H1 (cell line): Measurements from ENCODE around the gene RELA. TPM values are rescaled to one million over a fixed set of nuclear protein-coding genes. Genes with fewer than 3 reads are reported as not detected.

Experiments
- CTCF ChIA-PET: fragments of 300-600 bp; sonication (Branson Sonifier 250); formaldehyde crosslinking; loops from one replicate; lab custom pipeline; 2021; ENCODE audit not compliant: partially characterized antibody; lab: Charles Lee
- POLR2A ChIA-PET: fragments of 300-600 bp; sonication (Branson Sonifier 250); formaldehyde crosslinking; loops from one replicate; lab custom pipeline; 2021; ENCODE audit warnings: inconsistent platforms; ENCODE audit not compliant: partially characterized antibody; lab: Charles Lee
- DNase-seq, 2 experiments: peaks; one replicate each; pipeline versions ENCODE4 v3.0.0 to v3.0.0-alpha.2; 2010 to 2022; ENCODE audit warnings: low spot score in 2 of 2, low read depth in 1 of 2, mixed read lengths in 1 of 2
- FAIRE-seq: peaks from 2 replicates; lab custom pipeline; 2011; peaks lifted over from hg19 to GRCh38; lab: Jason Lieb, UNC
- H2AFZ ChIP-seq: 2 replicates; pipeline ENCODE4 v1.8.1; 2012; ENCODE audit warnings: low read length, inconsistent platforms
- H2AK5ac ChIP-seq: 2 replicates; pipeline ENCODE4 v1.6.1; 2013; ENCODE audit warnings: low read depth, low read length
- H2BK120ac ChIP-seq: replicated peaks from 2 replicates; pipeline ENCODE3; 2013; ENCODE audit warnings: low read depth, low read length, inconsistent platforms
- H2BK12ac ChIP-seq: 2 replicates; pipeline ENCODE4 v1.6.1; 2013; ENCODE audit warnings: low read depth, low read length
- H2BK15ac ChIP-seq: 2 replicates; pipeline ENCODE4 v1.6.1; 2013; ENCODE audit warnings: low read length
- H2BK20ac ChIP-seq: 2 replicates; pipeline ENCODE4 v1.6.1; 2013; ENCODE audit warnings: low read length
- H2BK5ac ChIP-seq: 2 replicates; pipeline ENCODE4 v1.6.1; 2013; ENCODE audit warnings: low read depth, low read length
- H3K14ac ChIP-seq: 2 replicates; pipeline ENCODE4 v1.6.1; 2013; ENCODE audit warnings: inconsistent platforms; ENCODE audit not compliant: insufficient read length
- H3K18ac ChIP-seq: 2 replicates; pipeline ENCODE4 v1.6.1; 2013; ENCODE audit warnings: low read length; ENCODE audit errors: extremely low read depth
- H3K23ac ChIP-seq: 2 replicates; pipeline ENCODE4 v1.6.1; 2013; ENCODE audit warnings: inconsistent platforms; ENCODE audit not compliant: insufficient read length
- H3K23me2 ChIP-seq: 2 replicates; pipeline ENCODE4 v1.6.1; 2013; ENCODE audit warnings: low read depth, low read length
- H3K27ac ChIP-seq: 2 replicates; pipeline ENCODE4 v1.6.1; 2011; ENCODE audit warnings: low read depth, low read length, inconsistent platforms
- H3K27me3 ChIP-seq, 4 experiments: replicated peaks in 1 of 4; 1 replicate in 1 of 4; 2 replicates in 3 of 4; pipeline versions ENCODE4 v1.6.1 to v1.8.1; 2011 to 2013; ENCODE audit warnings: low read length in 3 of 4, mild to moderate bottlenecking in 3 of 4, inconsistent platforms in 2 of 4, mixed read lengths in 2 of 4, moderate library complexity in 1 of 4; ENCODE audit not compliant: control insufficient read depth in 3 of 4, insufficient read depth in 3 of 4; ENCODE audit errors: extremely low read depth in 1 of 4
- H3K36me3 ChIP-seq, 4 experiments: 2 replicates each; pipeline versions ENCODE4 v1.6.1 to v1.8.1; 2011 to 2013; ENCODE audit warnings: mild to moderate bottlenecking in 4 of 4, low read length in 3 of 4, moderate library complexity in 2 of 4, control low read depth in 1 of 4, inconsistent platforms in 1 of 4; ENCODE audit not compliant: insufficient read depth in 4 of 4, control insufficient read depth in 2 of 4
- H3K4ac ChIP-seq: replicated peaks from 2 replicates; pipeline ENCODE3; 2013; ENCODE audit warnings: low read length, low read depth, mixed read lengths, inconsistent platforms; ENCODE audit not compliant: insufficient read length
- H3K4me1 ChIP-seq, 4 experiments: replicated peaks in 1 of 4; 1 replicate in 1 of 4; 2 replicates in 3 of 4; pipeline versions ENCODE4 v1.6.1 to v1.8.1; 2011 to 2013; ENCODE audit warnings: low read length in 3 of 4, inconsistent platforms in 2 of 4, mixed read lengths in 1 of 4; ENCODE audit not compliant: insufficient read depth in 4 of 4, control insufficient read depth in 3 of 4
- H3K4me2 ChIP-seq, 2 experiments: 2 replicates each; pipeline versions ENCODE4 v1.6.1 to v1.8.1; 2011 to 2013; ENCODE audit warnings: low read depth in 2 of 2, low read length in 2 of 2, control low read depth in 1 of 2, inconsistent platforms in 1 of 2, mild to moderate bottlenecking in 1 of 2; ENCODE audit not compliant: insufficient read depth in 1 of 2
- H3K4me3 ChIP-seq, 4 experiments: fragments of 200-600, 300-600 bp in 1 of 4; sonication (generic), shearing (Covaris generic), sonication (Bioruptor Twin) in 1 of 4; 2 replicates each; pipeline versions ENCODE4 v1.5.1 to v1.8.1; 2011 to 2016; ENCODE audit warnings: low read length in 4 of 4, low read depth in 3 of 4, control low read depth in 2 of 4, inconsistent platforms in 2 of 4, mild to moderate bottlenecking in 2 of 4, mixed read lengths in 1 of 4, moderate library complexity in 1 of 4; ENCODE audit not compliant: insufficient read depth in 2 of 4; ENCODE audit errors: extremely low read depth in 1 of 4
- H3K56ac ChIP-seq: replicated peaks from 2 replicates; pipeline ENCODE3; 2013; ENCODE audit warnings: low read depth, mild to moderate bottlenecking, mixed read lengths, low read length, inconsistent platforms; ENCODE audit not compliant: insufficient read length
- H3K79me1 ChIP-seq: 2 replicates; pipeline ENCODE4 v1.6.1; 2013; ENCODE audit warnings: low read depth, low read length, control low read depth
- H3K79me2 ChIP-seq, 2 experiments: 2 replicates each; pipeline versions ENCODE4 v1.6.1 to v1.8.1; 2012 to 2013; ENCODE audit warnings: low read length in 2 of 2, mild to moderate bottlenecking in 2 of 2, inconsistent platforms in 1 of 2; ENCODE audit not compliant: insufficient read depth in 2 of 2, control insufficient read depth in 1 of 2
- H3K9ac ChIP-seq, 4 experiments: replicated peaks in 1 of 4; 1 replicate in 1 of 4; 2 replicates in 3 of 4; pipeline versions ENCODE4 v1.6.1 to v1.8.1; 2011 to 2013; ENCODE audit warnings: low read depth in 3 of 4, low read length in 3 of 4, control low read depth in 2 of 4, mild to moderate bottlenecking in 2 of 4, moderate library complexity in 2 of 4, inconsistent platforms in 1 of 4; ENCODE audit errors: extremely low read depth in 1 of 4
- H3K9me3 ChIP-seq, 2 experiments: 2 replicates each; pipeline versions ENCODE4 v1.6.1 to v1.8.1; 2012 to 2013; ENCODE audit warnings: mild to moderate bottlenecking in 2 of 2, moderate library complexity in 2 of 2, control low read depth in 1 of 2, inconsistent platforms in 1 of 2, low read depth in 1 of 2, low read length in 1 of 2, mixed read lengths in 1 of 2; ENCODE audit not compliant: insufficient read depth in 2 of 2
- H4K20me1 ChIP-seq, 2 experiments: replicated peaks in 1 of 2; 2 replicates each; pipeline versions ENCODE3 to v1.8.1; 2011 to 2013; ENCODE audit warnings: inconsistent platforms in 2 of 2, low read length in 2 of 2, mild to moderate bottlenecking in 1 of 2; ENCODE audit not compliant: insufficient read depth in 2 of 2, control insufficient read depth in 1 of 2
- H4K5ac ChIP-seq: 2 replicates; pipeline ENCODE4 v1.6.1; 2013; ENCODE audit warnings: low read length, low read depth, mixed read lengths, inconsistent platforms; ENCODE audit not compliant: insufficient read length
- H4K8ac ChIP-seq: 2 replicates; pipeline ENCODE4 v1.8.0; 2013; ENCODE audit warnings: mild to moderate bottlenecking, moderate library complexity, low read length, inconsistent platforms; ENCODE audit not compliant: insufficient read depth; ENCODE audit errors: extremely low read depth
- H4K91ac ChIP-seq: replicated peaks from 2 replicates; pipeline ENCODE3; 2013; ENCODE audit warnings: low read length, mixed read lengths, inconsistent platforms; ENCODE audit not compliant: insufficient read length
- CBX5 ChIP-seq: fragments of 300-800, 300-1000 bp; sonication (generic); IDR thresholded peaks from 2 replicates; pipeline ENCODE4 v1.7.1; 2016; ENCODE audit warnings: antibody characterized with exemption, low read length, low read depth
- CHD2 ChIP-seq: IDR thresholded peaks from 2 replicates; pipeline ENCODE4 v1.6.1; 2012; ENCODE audit warnings: low read length, improper control_type of control experiment
- EZH2 ChIP-seq: fragments of 200-600 bp; sonication (generic); IDR thresholded peaks from 2 replicates; pipeline ENCODE4 v1.7.1; 2012; ENCODE audit warnings: low read depth, mild to moderate bottlenecking, moderate library complexity, low read length, inconsistent platforms; ENCODE audit not compliant: severe bottlenecking
- FOSL1 ChIP-seq: IDR thresholded peaks from 2 replicates; pipeline ENCODE4 v1.6.1; 2011; ENCODE audit warnings: mild to moderate bottlenecking, low read depth, low read length, moderate library complexity; ENCODE audit not compliant: insufficient read depth
- GTF2F1 ChIP-seq: IDR thresholded peaks from 2 replicates; pipeline ENCODE4 v1.6.1; 2012; ENCODE audit warnings: low read depth, low read length, improper control_type of control experiment, borderline replicate concordance
- MAFK ChIP-seq: IDR thresholded peaks from 2 replicates; pipeline ENCODE4 v1.6.1; 2012; ENCODE audit warnings: low read depth, mild to moderate bottlenecking, improper control_type of control experiment, low read length
- PHF8 ChIP-seq: fragments of 200-600 bp; sonication (generic); conservative IDR thresholded peaks from 2 replicates; pipeline ENCODE4 v1.7.1; 2012; ENCODE audit warnings: low read depth, mild to moderate bottlenecking, inconsistent platforms, low read length, moderate library complexity
- POLR2A ChIP-seq, 2 experiments: IDR thresholded peaks; 1 replicate in 1 of 2; 2 replicates in 1 of 2; pipeline ENCODE4 v1.6.1; 2011; ENCODE audit warnings: low read depth in 2 of 2, low read length in 2 of 2, mild to moderate bottlenecking in 2 of 2; ENCODE audit errors: control extremely low read depth in 1 of 2
- RAD21 ChIP-seq, 2 experiments: IDR thresholded peaks in 1 of 2; conservative IDR thresholded peaks in 1 of 2; 2 replicates each; pipeline ENCODE4 v1.6.1; 2011; ENCODE audit warnings: low read depth in 2 of 2, low read length in 2 of 2, improper control_type of control experiment in 1 of 2, inconsistent platforms in 1 of 2, mild to moderate bottlenecking in 1 of 2, moderate library complexity in 1 of 2
- RFX5 ChIP-seq: IDR thresholded peaks from 2 replicates; pipeline ENCODE4 v1.6.1; 2011; ENCODE audit warnings: low read depth, low read length, improper control_type of control experiment, borderline replicate concordance
- RNF2 ChIP-seq: fragments of 200-900, 300-1000 bp; sonication (generic); IDR thresholded peaks from 2 replicates; pipeline ENCODE4 v1.7.1; 2016; ENCODE audit warnings: borderline replicate concordance, low read depth, mild to moderate bottlenecking, antibody characterized with exemption, low read length; ENCODE audit not compliant: poor library complexity, severe bottlenecking; ENCODE audit errors: missing control alignments
- SP1 ChIP-seq: IDR thresholded peaks from 2 replicates; pipeline ENCODE4 v1.6.1; 2011; ENCODE audit warnings: low read depth, low read length
- TAF1 ChIP-seq: IDR thresholded peaks from 2 replicates; pipeline ENCODE4 v1.6.1; 2011; ENCODE audit warnings: mild to moderate bottlenecking, low read depth, low read length
- WGBS, 2 experiments: shearing (Covaris generic) in 1 of 2; methylation state at CpG; one replicate each; pipeline versions ENCODE4 v1.1.6 to v1.1.7; 2013 to 2015; ENCODE audit warnings: low lambda C conversion rate in 2 of 2, mixed read lengths in 2 of 2, inconsistent platforms in 1 of 2, low coverage in 1 of 2, missing lambda C conversion rate in 1 of 2; ENCODE audit not compliant: insufficient replicate concordance in 2 of 2, insufficient coverage in 1 of 2, insufficient read length in 1 of 2; ENCODE audit errors: extremely low coverage in 1 of 2, missing lambda C conversion rate in 1 of 2; 5-methylcytosine and 5-hydroxymethylcytosine counted together
- polyA plus RNA-seq, 7 experiments: library from polyadenylated mRNA; depleted of rRNA in 3 of 7; stranded (reverse) in 5 of 7; unstranded in 2 of 7; fragments of >200 nt in 5 of 7; fragments of 200-250 nt in 2 of 7; gene quantifications; 1 replicate in 5 of 7; 2 replicates in 1 of 7; 4 replicates in 1 of 7; pipeline versions ENCODE4 v1.2.1 to v1.2.3, GENCODE V29; 2011 to 2013; ENCODE audit warnings: missing spikeins in 2 of 7, mixed read lengths in 2 of 7
- total RNA-seq: library from RNA; stranded (reverse); fragmentation: NEBNext Ultra II Directional; extraction: Animal tissue kit (Norgen Biotek cat#: 25700); gene quantifications from 2 replicates; pipeline ENCODE4 v1.2.1, GENCODE V29; 2021

Gene RELA
- total and polyA plus RNA-seq, 2 of the 8 experiments (the other 6 are each of a cell fraction or from before 2014, with no cell fraction given), result 21.9 to 27.5 TPM

GRCh38 chr11:65657426-65657825, 5.3 kb downstream of the RELA start:
- no peak overlapping the region for H4K5ac ChIP-seq
- DNase-seq (no peak), FAIRE-seq (no peak)
- POLR2A ChIA-PET, result interaction anchor here (0.6 to 8.9 kb wide), 4 partner anchors 11 to 753 kb away, joined by 3 to 58 read pairs (median 10); partner anchors contain the start of gene SIPA1
- 92% methylated on average over 7 of the region's 7 CpGs; no CpG with 5 or more reads in 1 of the 2 experiments for WGBS, 2 experiments
- H3K23me2 ChIP-seq, result peaks cover 4% of the 10 kb centered on the region; the same call in 1 of the 2 replicates
- H3K9me3 ChIP-seq, result no peaks in the 10 kb centered on the region
- H3K56ac ChIP-seq, result no peak overlapping the region
- no peak overlapping the region for H2BK12ac ChIP-seq
- no peaks in the 10 kb centered on the region for H3K27me3 ChIP-seq
- peaks cover 0 to 10% (median 8%) of the 10 kb centered on the region in 4 experiments; a peak in 5 of 7 replicates for H3K4me1 ChIP-seq
- H3K27ac ChIP-seq, result no peak overlapping the region
- no peak overlapping the region for H3K18ac ChIP-seq
- H3K79me1 ChIP-seq, result peaks cover 3% of the 10 kb centered on the region; the same call in 1 of the 2 replicates
- H3K14ac ChIP-seq, result no peak overlapping the region
- no peak overlapping the region for H2AFZ ChIP-seq
- peaks cover 32 to 58% (median 41%) of the 10 kb centered on the region in 4 experiments for H3K36me3 ChIP-seq
- no peak overlapping the region for H3K23ac ChIP-seq
- H4K91ac ChIP-seq, result no peak overlapping the region
- H4K20me1 ChIP-seq, result peaks cover 0 to 6% of the 10 kb centered on the region in 2 experiments
- H2BK15ac ChIP-seq, result no peak overlapping the region
- no peak overlapping the region for H3K9ac ChIP-seq
- H2BK5ac ChIP-seq, result no peak overlapping the region
- H4K8ac ChIP-seq, result no peak overlapping the region
- no peak overlapping the region for H2BK120ac ChIP-seq
- no peak overlapping the region for H3K4me2 ChIP-seq
- no peak overlapping the region for H3K4me3 ChIP-seq
- peaks cover 0 to 14% of the 10 kb centered on the region in 2 experiments; a peak in 1 of 4 replicates for H3K79me2 ChIP-seq
- H2BK20ac ChIP-seq, result no peak overlapping the region
- H3K4ac ChIP-seq, result no peak overlapping the region
- CTCF ChIA-PET, result interaction anchor here (1.1 to 1.5 kb wide), 6 partner anchors 7 to 231 kb away, joined by 3 to 5 read pairs (median 4); partner anchors contain the start of genes FIBP and SIPA1
- no peak overlapping the region for H2AK5ac ChIP-seq
- TF ChIP-seq TAF1 (no peak), RFX5 (no peak), MAFK (no peak), RNF2 (no peak), CBX5 (no peak), FOSL1 (no peak), GTF2F1 (no peak), EZH2 (no peak), SP1 (no peak), RAD21 (IDR thresholded peaks at IDR 0.05 in 1 of 2, conservative IDR thresholded peaks at IDR 0.05 in 1 of 2; ENCODE audit: low read depth in 2 of 2, low read length in 2 of 2) (no peak), PHF8 (no peak), POLR2A (IDR thresholded peaks at IDR 0.05; ENCODE audit: control extremely low read depth in 1 of 2, low read depth in 2 of 2, low read length in 2 of 2) (no peak), CHD2 (no peak)
